Adipose tissue (tissue), 3 donors: Measurements from ENCODE around the gene MMEL1. TPM values are rescaled to one million over a fixed set of nuclear protein-coding genes. Genes with fewer than 3 reads are reported as not detected.
A peak's percentile ranks its signal among the peaks of the same experiment; 100 is the strongest.
"Not testable (repeated sequence)": the region's sequence is repeated elsewhere in the genome, so short reads cannot be mapped to it uniquely, and the experiment has no call there.

Source experiments
- H3K27ac ChIP-seq: one replicate; pipeline ENCODE4 v1.5.1; 2013; ENCODE audit warnings: low read depth, low read length
- WGBS, 3 donors: extraction: QIAGEN DNeasy Blood & Tissue Kit; methylation state at CpG; one replicate each; pipeline ENCODE4 v1.1.7; 2013; 5-methylcytosine and 5-hydroxymethylcytosine counted together
- polyA plus RNA-seq, 3 donors: library from polyadenylated mRNA; stranded (reverse); fragments of 200-250 nt; gene quantifications; one replicate each; pipeline ENCODE4 v1.2.3, GENCODE V29; 2013
- donor health status: healthy with polysubstance abuse.
- donor health status: Bipolar disorder and iron deficiency.
- donor health status: healthy.

The MMEL1 gene
- polyA plus RNA-seq, 3 donors: 3.0 to 7.0 (median 3.8) TPM

- H3K27ac ChIP-seq: peak within 1 kb of the TSS; percentile 86
- 0 to 2% (median 1%) methylated on average over 88 to 107 of the region's 107 CpGs for WGBS, 3 donors
These were observed 46.4 kb downstream of the MMEL1 start, which contains the start of gene PRXL2B for GRCh38 chr1:2586154-2587070. Gene PRXL2B, plus strand, starts transcription at chr1:2586777. Its CDS starts 109 bp downstream, at chr1:2586886.

- H3K27ac ChIP-seq: peak overlapping the region; percentile 86
- 0 to 2% (median 1%) methylated on average over 28 of the region's 28 CpGs for WGBS, 3 donors
These were observed 47.3 kb downstream of the MMEL1 start for GRCh38 chr1:2585318-2586092.

- 31 to 50% (median 37%) methylated on average over 12 of the region's 12 CpGs for WGBS, 3 donors
These were observed 48.0 kb downstream of the MMEL1 start for GRCh38 chr1:2584686-2585317.

GRCh38 chr1:2583871-2584351 is 48.9 kb downstream of the MMEL1 start:
- H3K27ac ChIP-seq: no peak overlapping the region
- WGBS, 3 donors: 26 to 68% (median 61%) methylated on average over 14 of the region's 14 CpGs

More at GRCh38 chr1:2584686-2585317, 48.0 kb downstream of the MMEL1 start:
- no peak overlapping the region for H3K27ac ChIP-seq

- H3K27ac ChIP-seq: no peak overlapping the region
- WGBS, 3 donors: 60 to 72% (median 72%) methylated on average over 5 of the region's 5 CpGs
These were observed 49.5 kb downstream of the MMEL1 start for GRCh38 chr1:2583331-2583791.

DNA sequence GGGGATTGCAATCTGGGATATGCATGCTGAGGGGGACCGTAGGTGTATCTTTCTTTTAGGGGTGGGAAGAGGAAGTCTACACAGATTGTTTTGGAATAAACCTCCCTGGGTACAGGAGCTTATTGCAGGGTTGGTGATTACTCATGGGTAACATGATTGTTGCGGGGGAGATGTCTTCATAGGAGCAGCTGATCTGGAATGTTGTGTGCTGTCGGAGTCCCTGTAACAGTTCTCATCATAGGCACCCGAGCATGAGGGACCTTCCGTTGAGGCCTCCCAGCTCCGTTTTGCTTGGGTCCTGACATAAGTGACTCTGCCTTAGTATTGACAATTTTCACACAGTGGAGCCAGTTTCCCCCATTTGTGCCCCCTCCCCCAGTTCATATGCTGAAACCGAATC is 50.4 kb downstream of the MMEL1 start:
- WGBS, 3 donors: 70 to 73% (median 73%) methylated on average over 7 of the region's 7 CpGs
- H3K27ac ChIP-seq: no peak overlapping the region

GRCh38 chr1:2580691-2581090 is 52.1 kb downstream of the MMEL1 start:
- WGBS, 3 donors: 66 to 95% (median 91%) methylated on average over 10 of the region's 10 CpGs

GRCh38 chr1:2578758-2579118 is 54.1 kb downstream of the MMEL1 start:
- H3K27ac ChIP-seq: no peak overlapping the region
- 49 to 62% (median 49%) methylated on average over 4 of the region's 4 CpGs for WGBS, 3 donors

More at GRCh38 chr1:2580691-2581090, 52.1 kb downstream of the MMEL1 start:
- H3K27ac ChIP-seq: no peak overlapping the region

- 58 to 74% (median 61%) methylated on average over 16 to 21 of the region's 23 CpGs for WGBS, 3 donors
- not testable (repeated sequence) for H3K27ac ChIP-seq
These were observed 55.2 kb downstream of the MMEL1 start for GRCh38 chr1:2577565-2578075.

DNA sequence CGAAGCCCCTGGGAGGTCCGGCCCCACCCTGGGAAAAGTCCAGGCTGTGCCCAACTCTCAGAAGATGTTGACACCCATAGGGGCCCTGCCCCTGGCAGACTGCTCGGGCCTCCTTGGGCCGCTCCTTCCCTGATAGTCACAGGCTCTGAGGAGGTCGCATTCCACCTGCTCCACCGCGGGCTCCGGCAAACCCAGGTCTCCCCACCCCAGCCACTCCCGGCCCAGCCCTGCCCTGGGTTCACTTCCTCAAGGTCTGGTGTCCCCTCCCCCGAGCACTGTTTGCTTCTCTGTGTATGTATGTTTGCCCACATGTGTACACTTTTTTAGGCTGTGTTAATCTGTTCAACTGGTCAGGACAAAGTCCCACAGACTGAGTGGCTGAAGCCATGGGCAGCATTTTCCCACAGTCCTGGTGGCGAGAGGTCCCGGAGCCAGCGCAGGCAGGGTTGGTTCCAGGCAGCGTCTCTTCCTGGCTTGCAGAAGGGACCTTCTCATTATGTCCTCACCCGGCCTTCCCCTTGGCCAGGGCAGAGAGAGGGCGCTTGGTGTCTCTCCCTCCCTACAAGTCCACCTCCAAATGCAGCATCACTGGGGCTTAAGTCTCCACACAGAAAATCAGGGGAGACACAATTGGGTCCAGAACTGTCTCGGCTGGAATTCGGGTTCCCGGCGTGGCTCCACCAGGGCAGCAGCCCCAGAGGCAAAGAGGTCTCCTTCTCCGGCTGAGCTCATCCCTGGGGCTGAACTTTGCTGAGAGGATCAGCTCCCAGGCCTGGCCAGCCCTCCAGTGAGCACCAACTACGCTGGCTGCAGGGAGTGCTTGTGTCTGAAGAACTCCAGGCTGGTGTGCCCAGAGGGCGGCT is 56.8 kb downstream of the MMEL1 start:
- WGBS, 3 donors: 45 to 72% (median 64%) methylated on average over 23 of the region's 23 CpGs
- no peak overlapping the region for H3K27ac ChIP-seq

GRCh38 chr1:2574350-2574749 is 58.5 kb downstream of the MMEL1 start:
- no peak overlapping the region for H3K27ac ChIP-seq
- 79 to 80% (median 79%) methylated on average over 9 of the region's 9 CpGs for WGBS, 3 donors

DNA sequence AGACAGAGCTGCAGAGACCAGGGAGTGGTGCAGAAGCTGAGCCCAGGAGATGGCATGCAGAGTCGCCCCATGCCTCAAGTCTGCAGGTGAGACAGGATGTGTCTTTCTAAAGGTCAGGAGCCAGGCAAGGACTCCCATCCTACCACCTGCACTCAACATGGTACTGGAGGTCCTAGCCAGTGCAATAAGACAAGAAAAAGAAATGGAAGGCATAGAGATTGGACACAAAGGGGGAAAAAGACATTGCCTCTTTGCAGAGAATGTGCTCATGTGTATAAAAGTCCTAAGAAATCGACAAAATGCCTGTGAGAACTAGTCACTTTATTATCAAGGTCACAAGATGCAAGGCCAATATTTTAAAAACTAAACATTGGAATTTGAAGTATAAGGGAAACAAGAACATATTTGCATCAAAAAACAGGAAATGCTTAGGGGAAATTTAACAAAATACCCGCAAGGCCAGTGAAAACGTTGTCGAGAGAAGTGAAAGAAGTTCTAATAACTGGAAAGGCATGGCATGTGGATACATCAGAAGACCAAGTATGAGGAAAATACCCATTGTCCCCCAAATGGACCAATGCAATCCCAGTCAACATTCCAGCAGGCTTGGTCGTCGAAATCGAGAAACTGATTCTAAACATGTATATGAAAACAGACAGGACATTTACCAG is 59.4 kb downstream of the MMEL1 start:
- no peak overlapping the region for H3K27ac ChIP-seq
- 85 to 93% (median 87%) methylated on average over 8 of the region's 8 CpGs for WGBS, 3 donors

GRCh38 chr1:2571348-2571747 is 61.5 kb downstream of the MMEL1 start:
- 86 to 94% (median 93%) methylated on average over 9 of the region's 9 CpGs for WGBS, 3 donors
- no peak overlapping the region for H3K27ac ChIP-seq

GRCh38 chr1:2570332-2570731 is 62.5 kb downstream of the MMEL1 start:
- no peak overlapping the region for H3K27ac ChIP-seq
- 75 to 88% (median 84%) methylated on average over 17 of the region's 17 CpGs for WGBS, 3 donors

DNA sequence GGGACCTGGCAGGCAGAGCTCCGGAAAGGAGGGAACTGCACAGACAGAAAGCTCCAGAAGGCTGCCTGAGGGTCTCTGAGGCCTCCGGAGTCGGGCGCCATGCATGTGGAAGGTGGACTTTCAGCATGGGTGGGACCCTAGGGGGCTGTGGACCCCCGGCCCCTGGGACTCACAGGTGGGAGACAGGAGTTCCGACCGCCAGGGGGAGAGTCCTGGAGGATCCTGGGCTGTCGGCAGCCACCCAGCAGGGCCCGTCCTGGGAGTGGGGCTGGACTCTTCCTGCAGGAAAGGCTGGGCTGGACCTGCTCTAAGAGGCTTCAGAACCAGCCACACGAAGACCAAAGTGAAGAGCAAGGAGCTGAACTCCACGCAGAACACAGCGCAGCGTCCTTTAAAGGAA is 63.1 kb downstream of the MMEL1 start:
- 81 to 92% (median 81%) methylated on average over 12 to 13 of the region's 13 CpGs for WGBS, 3 donors
- H3K27ac ChIP-seq: not testable (repeated sequence)

DNA sequence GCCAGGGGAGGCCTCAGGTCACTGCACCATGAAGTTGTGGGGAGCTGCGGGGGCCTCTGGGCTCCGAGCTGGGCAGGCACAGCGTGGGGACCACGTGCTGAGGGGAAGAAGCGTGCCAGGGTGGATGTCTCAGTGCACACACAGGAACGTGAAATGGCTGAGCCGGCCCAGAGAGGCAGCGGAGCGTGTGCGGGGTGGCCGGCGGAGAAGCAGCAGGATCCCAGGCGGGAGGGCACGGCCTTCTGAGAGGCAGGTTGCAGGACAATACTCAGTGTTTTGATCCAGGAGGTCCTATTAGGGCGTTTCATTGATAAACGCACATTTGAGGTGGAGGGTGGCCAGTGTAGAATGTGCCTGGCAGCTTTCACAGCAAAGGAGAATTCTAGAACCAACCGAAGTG is 63.8 kb downstream of the MMEL1 start:
- no peak overlapping the region for H3K27ac ChIP-seq
- 82 to 84% (median 84%) methylated on average over 16 to 17 of the region's 17 CpGs for WGBS, 3 donors
